Thyroid gland (tissue), 4 donors: Measurements from ENCODE around the gene UBP1.

ENCODE experiments used
- CTCF ChIP-seq, 6 experiments: fragments of 200-600 bp in 3 of 6; fragments of 450-650 bp in 3 of 6; sonication (generic) in 3 of 6; IDR thresholded peaks; one replicate each; pipeline ENCODE4 v1.5.1; 2016 to 2019; ENCODE audit warnings: antibody characterized with exemption in 6 of 6, mild to moderate bottlenecking in 2 of 6, inconsistent platforms in 1 of 6, moderate library complexity in 1 of 6
- POLR2A ChIP-seq, 2 donors: fragments of 450-650 bp; IDR thresholded peaks; one replicate each; pipeline ENCODE4 v1.6.1; 2017; ENCODE audit warnings: antibody characterized with exemption in 2 of 2, mild to moderate bottlenecking in 2 of 2, moderate library complexity in 1 of 2

GRCh38 chr3:33488683-33489082, 48.5 kb upstream of the UBP1 start:
- TF ChIP-seq CTCF (IDR thresholded peaks at IDR 0.05) (no peak), POLR2A (IDR thresholded peaks at IDR 0.05) (no peak)
